GM12878 (cell line): ENCODE results near the gene MTSS2.

Experiments
- CTCF ChIP-seq, 3 experiments: IDR thresholded peaks in 2 of 3; conservative IDR thresholded peaks in 1 of 3; 2 replicates each; pipeline ENCODE4 v1.5.1; 2011; ENCODE audit warnings: low read depth in 3 of 3, low read length in 3 of 3, mild to moderate bottlenecking in 3 of 3, control low read depth in 2 of 3, moderate library complexity in 2 of 3, inconsistent platforms in 1 of 3, mixed read lengths in 1 of 3; ENCODE audit not compliant: control insufficient read depth in 2 of 3, insufficient read depth in 1 of 3; ENCODE audit errors: extremely low read depth in 1 of 3
- GABPA ChIP-seq: IDR thresholded peaks from 2 replicates; pipeline ENCODE4 v1.6.1; 2014; ENCODE audit warnings: antibody characterized with exemption, low read depth, mild to moderate bottlenecking, inconsistent platforms
- HDAC2 ChIP-seq: fragments of 200-600 bp; sonication (generic); IDR thresholded peaks from 2 replicates; pipeline ENCODE4 v1.6.1; 2017
- HDAC6 ChIP-seq: fragments of 200-600 bp; sonication (generic); IDR thresholded peaks from one replicate; pipeline ENCODE4 v1.8.0; 2017; ENCODE audit warnings: antibody characterized with exemption; ENCODE audit not compliant: unreplicated experiment
- NBN ChIP-seq: fragments of 450-650 bp; IDR thresholded peaks from 2 replicates; pipeline ENCODE4 v1.6.1; 2016
- NFIC ChIP-seq: IDR thresholded peaks from 2 replicates; pipeline ENCODE4 v1.6.1; 2012; ENCODE audit warnings: low read depth, mild to moderate bottlenecking, inconsistent platforms, low read length, moderate library complexity
- POLR2A ChIP-seq: IDR thresholded peaks from 2 replicates; pipeline ENCODE4 v1.6.1; 2011; ENCODE audit warnings: low read depth, mild to moderate bottlenecking, low read length
- POLR2AphosphoS2 ChIP-seq: IDR thresholded peaks from 2 replicates; pipeline ENCODE4 v1.6.1; 2011; ENCODE audit warnings: low read depth, mild to moderate bottlenecking, low read length, improper control_type of control experiment, moderate library complexity
- POLR2AphosphoS5 ChIP-seq: IDR thresholded peaks from 2 replicates; pipeline ENCODE4 v1.6.1; 2011; ENCODE audit warnings: mild to moderate bottlenecking, low read length, inconsistent platforms
- SREBF2 ChIP-seq: IDR thresholded peaks from 2 replicates; pipeline ENCODE4 v1.6.1; 2012; ENCODE audit warnings: mild to moderate bottlenecking, low read length
- TAF1 ChIP-seq: IDR thresholded peaks from 2 replicates; pipeline ENCODE4 v1.6.1; 2011; ENCODE audit warnings: mild to moderate bottlenecking, low read depth, low read length, borderline replicate concordance
- TF ChIP-seq, protein P1 (sequence below): IDR thresholded peaks from 2 replicates; pipeline ENCODE4 v1.6.1; 2012; ENCODE audit warnings: low read depth, low read length, improper control_type of control experiment

GRCh38 chr16:70650216-70650615 is 35.6 kb downstream of the MTSS2 start:
- TF ChIP-seq POLR2AphosphoS5, result no peak
- TF ChIP-seq NFIC, result no peak
- no peak for TF ChIP-seq GABPA
- TF ChIP-seq SREBF2, result no peak
- TF ChIP-seq CTCF (IDR thresholded peaks at IDR 0.05 in 2 of 3, conservative IDR thresholded peaks at IDR 0.05 in 1 of 3; ENCODE audit: control insufficient read depth in 2 of 3, extremely low read depth in 1 of 3, insufficient read depth in 1 of 3, low read depth in 3 of 3, low read length in 3 of 3), result no peak
- no peak for TF ChIP-seq TAF1
- no peak for TF ChIP-seq NBN
- TF ChIP-seq HDAC6, result no peak
- TF ChIP-seq, protein P1, sequence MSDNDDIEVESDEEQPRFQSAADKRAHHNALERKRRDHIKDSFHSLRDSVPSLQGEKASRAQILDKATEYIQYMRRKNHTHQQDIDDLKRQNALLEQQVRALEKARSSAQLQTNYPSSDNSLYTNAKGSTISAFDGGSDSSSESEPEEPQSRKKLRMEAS, result no peak
- TF ChIP-seq POLR2A, result no peak
- no peak for TF ChIP-seq POLR2AphosphoS2
- TF ChIP-seq HDAC2, result no peak
